IMR-90 (cell line): ENCODE results near the gene AHDC1.

ENCODE experiments used
- BHLHE40 ChIP-seq: fragments of 150-350 bp; IDR thresholded peaks from 2 replicates; pipeline ENCODE4 v1.6.1; 2016; ENCODE audit warnings: mild to moderate bottlenecking, low read depth, low read length
- CEBPB ChIP-seq: IDR thresholded peaks from 2 replicates; pipeline ENCODE4 v1.6.1; 2012; ENCODE audit warnings: low read depth, low read length, improper control_type of control experiment
- CHD1 ChIP-seq: IDR thresholded peaks from 2 replicates; pipeline ENCODE4 v1.6.1; 2012; ENCODE audit warnings: low read depth, low read length, improper control_type of control experiment
- POLR2A ChIP-seq: IDR thresholded peaks from 2 replicates; pipeline ENCODE4 v1.6.1; 2012; ENCODE audit warnings: mild to moderate bottlenecking, low read depth, low read length
- RAD21 ChIP-seq: IDR thresholded peaks from 2 replicates; pipeline ENCODE4 v1.6.1; 2012; ENCODE audit warnings: low read length, improper control_type of control experiment
- RFX5 ChIP-seq: IDR thresholded peaks from 2 replicates; pipeline ENCODE4 v1.8.0; 2012; ENCODE audit warnings: low read depth, mild to moderate bottlenecking, low read length, moderate library complexity
- TF ChIP-seq, protein P1 (sequence below): conservative IDR thresholded peaks from 2 replicates; pipeline ENCODE4 v1.5.1; 2012; ENCODE audit warnings: mild to moderate bottlenecking, low read depth, low read length, improper control_type of control experiment
- TF ChIP-seq, protein P2 (sequence below): fragments of 150-350 bp; IDR thresholded peaks from 2 replicates; pipeline ENCODE4 v1.6.1; 2016; ENCODE audit warnings: low read depth, mild to moderate bottlenecking, low read length, moderate library complexity, borderline replicate concordance

DNA sequence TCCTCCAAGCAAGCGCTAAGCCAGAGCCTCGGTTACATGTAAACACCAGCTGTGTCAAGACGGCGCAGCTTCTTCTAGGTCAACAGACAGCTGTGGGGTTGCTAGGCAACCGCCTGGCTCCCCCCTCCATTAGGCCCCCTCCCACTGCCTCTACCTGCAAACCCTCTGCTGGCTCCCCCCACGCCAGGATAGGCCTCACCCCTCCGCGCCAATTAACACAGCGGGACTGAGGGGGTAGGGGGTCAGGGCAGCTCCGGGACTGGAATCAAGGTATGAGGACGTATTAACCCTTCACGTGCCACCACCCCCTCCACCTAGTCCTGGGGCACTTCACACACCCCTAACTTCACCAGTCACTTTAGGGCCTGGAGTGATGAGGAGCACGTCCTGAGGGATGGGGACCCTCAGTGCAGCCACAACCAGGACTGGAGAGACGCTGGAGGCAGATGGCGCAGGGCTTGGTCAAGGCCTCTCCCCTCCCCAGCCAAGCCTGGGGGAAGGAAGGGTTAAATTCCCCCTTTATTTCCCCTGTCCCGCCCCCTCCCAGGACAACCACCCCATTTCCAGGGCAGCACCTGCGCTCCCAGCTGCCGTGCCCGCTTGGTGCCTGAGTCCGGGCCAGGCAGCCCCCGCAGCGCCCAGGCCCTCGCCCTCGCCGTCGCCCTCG, 76.6 kb downstream of the AHDC1 start:
- TF ChIP-seq, protein P1, sequence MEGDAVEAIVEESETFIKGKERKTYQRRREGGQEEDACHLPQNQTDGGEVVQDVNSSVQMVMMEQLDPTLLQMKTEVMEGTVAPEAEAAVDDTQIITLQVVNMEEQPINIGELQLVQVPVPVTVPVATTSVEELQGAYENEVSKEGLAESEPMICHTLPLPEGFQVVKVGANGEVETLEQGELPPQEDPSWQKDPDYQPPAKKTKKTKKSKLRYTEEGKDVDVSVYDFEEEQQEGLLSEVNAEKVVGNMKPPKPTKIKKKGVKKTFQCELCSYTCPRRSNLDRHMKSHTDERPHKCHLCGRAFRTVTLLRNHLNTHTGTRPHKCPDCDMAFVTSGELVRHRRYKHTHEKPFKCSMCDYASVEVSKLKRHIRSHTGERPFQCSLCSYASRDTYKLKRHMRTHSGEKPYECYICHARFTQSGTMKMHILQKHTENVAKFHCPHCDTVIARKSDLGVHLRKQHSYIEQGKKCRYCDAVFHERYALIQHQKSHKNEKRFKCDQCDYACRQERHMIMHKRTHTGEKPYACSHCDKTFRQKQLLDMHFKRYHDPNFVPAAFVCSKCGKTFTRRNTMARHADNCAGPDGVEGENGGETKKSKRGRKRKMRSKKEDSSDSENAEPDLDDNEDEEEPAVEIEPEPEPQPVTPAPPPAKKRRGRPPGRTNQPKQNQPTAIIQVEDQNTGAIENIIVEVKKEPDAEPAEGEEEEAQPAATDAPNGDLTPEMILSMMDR = no peak
- TF ChIP-seq RFX5 = no peak
- TF ChIP-seq POLR2A = no peak
- TF ChIP-seq RAD21 = no peak
- no peak for TF ChIP-seq CEBPB
- TF ChIP-seq BHLHE40 = no peak
- TF ChIP-seq, protein P2, sequence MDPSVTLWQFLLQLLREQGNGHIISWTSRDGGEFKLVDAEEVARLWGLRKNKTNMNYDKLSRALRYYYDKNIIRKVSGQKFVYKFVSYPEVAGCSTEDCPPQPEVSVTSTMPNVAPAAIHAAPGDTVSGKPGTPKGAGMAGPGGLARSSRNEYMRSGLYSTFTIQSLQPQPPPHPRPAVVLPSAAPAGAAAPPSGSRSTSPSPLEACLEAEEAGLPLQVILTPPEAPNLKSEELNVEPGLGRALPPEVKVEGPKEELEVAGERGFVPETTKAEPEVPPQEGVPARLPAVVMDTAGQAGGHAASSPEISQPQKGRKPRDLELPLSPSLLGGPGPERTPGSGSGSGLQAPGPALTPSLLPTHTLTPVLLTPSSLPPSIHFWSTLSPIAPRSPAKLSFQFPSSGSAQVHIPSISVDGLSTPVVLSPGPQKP = no peak
- TF ChIP-seq CHD1 = no peak
